WTC11 (cell line): ENCODE data around the gene CTDNEP1. TPM values are rescaled to one million over a fixed set of nuclear protein-coding genes. Genes with fewer than 3 reads are reported as not detected.

ENCODE experiments used
- ATAC-seq: fragments of 200-7000 bp; cut with Tn5 transposase; 2 replicates; pipeline ENCODE4 v1.10.0; 2021; ENCODE audit warnings: mild to moderate bottlenecking, moderate library complexity
- CTCF ChIA-PET: fragments of 300-600 bp; sonication (Branson Sonifier 250); formaldehyde crosslinking; loops from one replicate; lab custom pipeline; 2021; ENCODE audit warnings: antibody characterized with exemption; lab: Charles Lee
- POLR2A ChIA-PET: fragments of 350-600 bp; sonication (Branson Sonifier 250); formaldehyde crosslinking; loops from one replicate; lab custom pipeline; 2021; ENCODE audit warnings: antibody characterized with exemption; lab: Charles Lee
- DNase-seq: peaks from one replicate; pipeline ENCODE4 v3.0.0; 2021; ENCODE audit warnings: low spot score
- H3K27ac Mint-ChIP-seq: 2 replicates; pipeline ENCODE4 v1.8.0; 2021; ENCODE audit warnings: mixed read lengths
- H3K27me3 Mint-ChIP-seq: 2 replicates; pipeline ENCODE4 v1.8.0; 2021; ENCODE audit warnings: low read depth, mild to moderate bottlenecking, moderate library complexity, mixed read lengths
- H3K36me3 Mint-ChIP-seq: 2 replicates; pipeline ENCODE4 v1.8.0; 2021; ENCODE audit warnings: mixed read lengths
- H3K4me1 Mint-ChIP-seq: 2 replicates; pipeline ENCODE4 v1.8.0; 2022; ENCODE audit warnings: mixed read lengths
- H3K4me3 Mint-ChIP-seq: 2 replicates; pipeline ENCODE4 v1.8.0; 2021; ENCODE audit warnings: mild to moderate bottlenecking, moderate library complexity, mixed read lengths
- H3K9me3 Mint-ChIP-seq: 2 replicates; pipeline ENCODE4 v1.8.0; 2021; ENCODE audit warnings: mixed read lengths
- ATF1 ChIP-seq: sonication (generic); formaldehyde crosslinking; IDR thresholded peaks from 2 replicates; pipeline ENCODE4 v1.8.1; 2023; ENCODE audit warnings: mild to moderate bottlenecking, moderate library complexity, missing genetic modification reagents
- ATF2 ChIP-seq: sonication (generic); formaldehyde crosslinking; IDR thresholded peaks from 2 replicates; pipeline ENCODE4 v1.8.1; 2022; ENCODE audit warnings: low read depth, missing genetic modification reagents, borderline replicate concordance
- ATF3 ChIP-seq: sonication (generic); formaldehyde crosslinking; conservative IDR thresholded peaks from 2 replicates; pipeline ENCODE4 v1.8.1; 2022; ENCODE audit warnings: mild to moderate bottlenecking, missing genetic modification reagents
- CDX4 ChIP-seq: fragments of 250-450 bp; sonication (Bioruptor Pico); IDR thresholded peaks from 2 replicates; pipeline ENCODE4 v1.9.0; 2021; ENCODE audit warnings: moderate library complexity, mild to moderate bottlenecking, inconsistent platforms, borderline replicate concordance
- CREM ChIP-seq: sonication (generic); formaldehyde crosslinking; IDR thresholded peaks from 2 replicates; pipeline ENCODE4 v1.8.1; 2022; ENCODE audit warnings: mild to moderate bottlenecking, missing genetic modification reagents, moderate library complexity
- GRHL2 ChIP-seq: fragments of 250-450 bp; sonication (Bioruptor Pico); IDR thresholded peaks from 2 replicates; pipeline ENCODE4 v1.8.0; 2022; ENCODE audit warnings: mild to moderate bottlenecking, moderate library complexity; ENCODE audit not compliant: insufficient replicate concordance, severe bottlenecking
- MLX ChIP-seq: sonication (generic); formaldehyde crosslinking; IDR thresholded peaks from 2 replicates; pipeline ENCODE4 v1.8.1; 2023; ENCODE audit warnings: mild to moderate bottlenecking, missing genetic modification reagents, moderate library complexity
- MYBL2 ChIP-seq: sonication (generic); formaldehyde crosslinking; IDR thresholded peaks from 2 replicates; pipeline ENCODE4 v1.8.1; 2023; ENCODE audit warnings: mild to moderate bottlenecking, moderate library complexity, missing genetic modification reagents
- NR1H2 ChIP-seq: sonication (generic); formaldehyde crosslinking; IDR thresholded peaks from 2 replicates; pipeline ENCODE4 v1.9.0; 2021; ENCODE audit warnings: mild to moderate bottlenecking, moderate library complexity, missing genetic modification reagents
- NR2C2 ChIP-seq: sonication (generic); formaldehyde crosslinking; IDR thresholded peaks from 2 replicates; pipeline ENCODE4 v1.8.0; 2022; ENCODE audit warnings: mild to moderate bottlenecking, missing genetic modification reagents
- PRRX2 ChIP-seq: fragments of 250-450 bp; sonication (Bioruptor Pico); IDR thresholded peaks from 2 replicates; pipeline ENCODE4 v1.8.0; 2021; ENCODE audit warnings: mild to moderate bottlenecking
- RELA ChIP-seq: sonication (generic); formaldehyde crosslinking; IDR thresholded peaks from 2 replicates; pipeline ENCODE4 v1.8.1; 2022; ENCODE audit warnings: missing genetic modification reagents, mild to moderate bottlenecking, borderline replicate concordance
- RORB ChIP-seq: fragments of 250-450 bp; sonication (Bioruptor Pico); IDR thresholded peaks from 2 replicates; pipeline ENCODE4 v1.9.0; 2021; ENCODE audit warnings: mild to moderate bottlenecking
- SMAD4 ChIP-seq: sonication (generic); formaldehyde crosslinking; IDR thresholded peaks from 2 replicates; pipeline ENCODE4 v1.8.0; 2022; ENCODE audit warnings: mild to moderate bottlenecking, missing genetic modification reagents
- SP1 ChIP-seq: sonication (generic); formaldehyde crosslinking; conservative IDR thresholded peaks from 2 replicates; pipeline ENCODE4 v1.8.1; 2022; ENCODE audit warnings: missing genetic modification reagents
- TCF7 ChIP-seq: sonication (generic); formaldehyde crosslinking; IDR thresholded peaks from 2 replicates; pipeline ENCODE4 v1.8.0; 2022; ENCODE audit warnings: mild to moderate bottlenecking, low read depth, missing genetic modification reagents, moderate library complexity
- ZBTB43 ChIP-seq: sonication (generic); formaldehyde crosslinking; IDR thresholded peaks from 2 replicates; pipeline ENCODE4 v1.8.1; 2023; ENCODE audit warnings: mild to moderate bottlenecking, missing genetic modification reagents
- ZNF396 ChIP-seq: fragments of 250-450 bp; sonication (Bioruptor Pico); IDR thresholded peaks from 2 replicates; pipeline ENCODE4 v1.8.0; 2021; ENCODE audit warnings: mild to moderate bottlenecking, moderate library complexity, borderline replicate concordance
- ZNF416 ChIP-seq: fragments of 250-450 bp; sonication (Bioruptor Pico); IDR thresholded peaks from 2 replicates; pipeline ENCODE4 v1.9.0; 2021; ENCODE audit warnings: mild to moderate bottlenecking, inconsistent platforms
- ZNF423 ChIP-seq: fragments of 250-450 bp; sonication (Bioruptor Pico); IDR thresholded peaks from 2 replicates; pipeline ENCODE4 v2.1.2; 2022; ENCODE audit warnings: mild to moderate bottlenecking, moderate library complexity
- ZNF425 ChIP-seq: fragments of 250-450 bp; sonication (Bioruptor Pico); conservative IDR thresholded peaks from 2 replicates; pipeline ENCODE4 v1.9.0; 2021; ENCODE audit warnings: mild to moderate bottlenecking
- total RNA-seq: library from RNA; stranded (reverse); gene quantifications from 3 replicates; pipeline ENCODE4 v1.2.3, GENCODE V29; 2021

The CTDNEP1 gene
- total RNA-seq, 1 experiment from 2014 or later = 127 TPM

- POLR2A ChIA-PET = interaction anchor here (0.6 kb wide), 1 partner anchor 11 kb away, joined by 4 read pairs; no protein-coding TSS in a partner anchor
- no peaks in the 10 kb centered on the region; the same call in 1 of the 2 replicates for H3K36me3 Mint-ChIP-seq
- ATAC-seq (no peak), DNase-seq (no peak)
- CTCF ChIA-PET = interaction anchor here (0.7 to 5.4 kb wide), 4 partner anchors 7 to 115 kb away, joined by 3 to 61 read pairs (median 5); partner anchors contain the start of genes SLC2A4 and TMEM256
- no peak overlapping the region; the same call in 1 of the 2 replicates for H3K27ac Mint-ChIP-seq
- no peak overlapping the region for H3K4me3 Mint-ChIP-seq
- peaks cover 22% of the 10 kb centered on the region for H3K4me1 Mint-ChIP-seq
- TF ChIP-seq ZNF423 (peak; percentile 45; the same call in 1 of the 2 replicates), ZNF416 (CRISPR knock-in tag) (no peak)
- H3K27me3 Mint-ChIP-seq = peaks cover 26% of the 10 kb centered on the region
- no peaks in the 10 kb centered on the region for H3K9me3 Mint-ChIP-seq
Measured at GRCh38 chr17:7289256-7290032, 37.9 kb upstream of the CTDNEP1 start.

- ChIA-PET POLR2A (interaction anchor here (0.7 to 1.5 kb wide), 2 partner anchors 14 to 23 kb away, joined by 3 to 4 read pairs; partner anchors contain the start of gene CLDN7), CTCF (interaction anchor here (0.5 to 7.0 kb wide), 3 partner anchors 11 to 69 kb away, joined by 3 to 119 read pairs (median 4); partner anchors contain the start of gene NEURL4)
- Mint-ChIP-seq H3K4me1 (peaks cover 17% of the 10 kb centered on the region), H3K27ac (no peak overlapping the region), H3K27me3 (peaks cover 24% of the 10 kb centered on the region), H3K36me3 (no peaks in the 10 kb centered on the region; the same call in 1 of the 2 replicates), H3K9me3 (no peaks in the 10 kb centered on the region), H3K4me3 (no peak overlapping the region)
- TF ChIP-seq PRRX2 (CRISPR knock-in tag) = no peak
- no peak for TF ChIP-seq ZNF425 (CRISPR knock-in tag)
- no peak for TF ChIP-seq SMAD4 (CRISPR knock-in tag)
- no peak for TF ChIP-seq RELA (CRISPR knock-in tag)
- no peak for TF ChIP-seq MYBL2
- no peak for TF ChIP-seq ZNF416 (CRISPR knock-in tag)
- TF ChIP-seq ZBTB43 (CRISPR knock-in tag) = no peak
- TF ChIP-seq TCF7 = no peak
- no peak for TF ChIP-seq RORB (CRISPR knock-in tag)
- TF ChIP-seq ATF3 = no peak
- TF ChIP-seq ZNF396 (CRISPR knock-in tag) = no peak
- TF ChIP-seq NR2C2 (CRISPR knock-in tag) = no peak
- no peak for TF ChIP-seq CREM
- TF ChIP-seq CDX4 (CRISPR knock-in tag) = no peak
- TF ChIP-seq MLX (CRISPR knock-in tag) = no peak
- no peak for TF ChIP-seq ATF2 (CRISPR knock-in tag)
- TF ChIP-seq SP1 (CRISPR knock-in tag) = no peak
- no peak for TF ChIP-seq ATF1 (CRISPR knock-in tag)
- no peak for TF ChIP-seq GRHL2 (CRISPR knock-in tag)
- no peak for TF ChIP-seq NR1H2 (CRISPR knock-in tag)
- no peak for ATAC-seq
- no peak for DNase-seq
Measured at GRCh38 chr17:7285679-7286078, 34.1 kb upstream of the CTDNEP1 start.
